HepG2 (cell line): Measurements from ENCODE around the gene ANKRD29. TPM values are rescaled to one million over a fixed set of nuclear protein-coding genes. Genes with fewer than 3 reads are reported as not detected.
A peak's percentile ranks its signal among the peaks of the same experiment; 100 is the strongest.

ENCODE experiments used
- CHD2 ChIP-seq: IDR thresholded peaks from 2 replicates; pipeline ENCODE4 v1.6.1; 2011; ENCODE audit warnings: low read depth, low read length, improper control_type of control experiment
- MED13 ChIP-seq: sonication (generic); formaldehyde crosslinking; IDR thresholded peaks from 2 replicates; pipeline ENCODE4 v1.5.0; 2020; ENCODE audit warnings: missing genetic modification reagents
- TEF ChIP-seq: sonication (generic); formaldehyde crosslinking; IDR thresholded peaks from 2 replicates; pipeline ENCODE4 v1.5.0; 2020; ENCODE audit warnings: missing genetic modification reagents
- ZBTB46 ChIP-seq: sonication (generic); formaldehyde crosslinking; IDR thresholded peaks from 2 replicates; pipeline ENCODE4 v1.4.0; 2020; ENCODE audit warnings: mild to moderate bottlenecking, missing genetic modification reagents, borderline replicate concordance
- ZBTB7B ChIP-seq: sonication (generic); formaldehyde crosslinking; IDR thresholded peaks from 2 replicates; pipeline ENCODE4 v1.4.0; 2020; ENCODE audit warnings: missing genetic modification reagents
- ZFAT ChIP-seq: sonication (generic); formaldehyde crosslinking; conservative IDR thresholded peaks from 2 replicates; pipeline ENCODE4 v1.8.1; 2023; ENCODE audit warnings: missing genetic modification reagents, inconsistent platforms
- ZNF318 ChIP-seq: sonication (generic); formaldehyde crosslinking; IDR thresholded peaks from 2 replicates; pipeline ENCODE4 v1.4.0; 2020; ENCODE audit warnings: mild to moderate bottlenecking, missing genetic modification reagents
- ZNF552 ChIP-seq: sonication (generic); formaldehyde crosslinking; IDR thresholded peaks from 2 replicates; pipeline ENCODE4 v1.9.0; 2022; ENCODE audit warnings: missing genetic modification reagents, mild to moderate bottlenecking, borderline replicate concordance
- ZNF562 ChIP-seq: sonication (generic); formaldehyde crosslinking; IDR thresholded peaks from 2 replicates; pipeline ENCODE4 v1.8.0; 2022; ENCODE audit warnings: missing genetic modification reagents, borderline replicate concordance
- ZNF589 ChIP-seq: sonication (generic); formaldehyde crosslinking; conservative IDR thresholded peaks from 2 replicates; pipeline ENCODE4 v1.8.0; 2022; ENCODE audit warnings: mild to moderate bottlenecking, moderate library complexity, missing genetic modification reagents
- polyA plus RNA-seq, 8 experiments: library from polyadenylated mRNA; depleted of rRNA in 3 of 8; stranded (reverse) in 7 of 8; unstranded in 1 of 8; fragments of >200 nt; fragmentation: Illumina TruSeq in 4 of 8; extraction: Trizol in 4 of 8; gene quantifications; 2 replicates each; pipeline versions ENCODE4 v1.2.1 to v1.2.3, GENCODE V29; 2011 to 2016; ENCODE audit warnings: low read depth in 4 of 8, missing spikeins in 1 of 8, mixed read lengths in 1 of 8; ENCODE audit not compliant: insufficient read depth in 1 of 8
- total RNA-seq, 5 experiments: library from RNA; depleted of rRNA; stranded (reverse); fragments of >200 nt; fragmentation: Illumina TruSeq; extraction: Trizol; gene quantifications; 2 replicates each; pipeline ENCODE4 v1.2.3, GENCODE V29; 2016; ENCODE audit warnings: low read depth in 1 of 5
- TF ChIP-seq, protein P1 (sequence below): sonication (generic); formaldehyde crosslinking; IDR thresholded peaks from 2 replicates; pipeline ENCODE4 v1.8.0; 2022; ENCODE audit warnings: mild to moderate bottlenecking, missing genetic modification reagents
- TF ChIP-seq, protein P2 (sequence below): sonication (generic); formaldehyde crosslinking; IDR thresholded peaks from 2 replicates; pipeline ENCODE4 v1.8.0; 2022; ENCODE audit warnings: missing genetic modification reagents, mild to moderate bottlenecking, borderline replicate concordance

Gene ANKRD29
- total and polyA plus RNA-seq, 2 of the 13 experiments (the other 11 are each of a cell fraction or from before 2014, with no cell fraction given), result not detected

- TF ChIP-seq MED13 (CRISPR knock-in tag), result peak; percentile 61; the same call in 1 of the 2 replicates
- TF ChIP-seq, protein P1, sequence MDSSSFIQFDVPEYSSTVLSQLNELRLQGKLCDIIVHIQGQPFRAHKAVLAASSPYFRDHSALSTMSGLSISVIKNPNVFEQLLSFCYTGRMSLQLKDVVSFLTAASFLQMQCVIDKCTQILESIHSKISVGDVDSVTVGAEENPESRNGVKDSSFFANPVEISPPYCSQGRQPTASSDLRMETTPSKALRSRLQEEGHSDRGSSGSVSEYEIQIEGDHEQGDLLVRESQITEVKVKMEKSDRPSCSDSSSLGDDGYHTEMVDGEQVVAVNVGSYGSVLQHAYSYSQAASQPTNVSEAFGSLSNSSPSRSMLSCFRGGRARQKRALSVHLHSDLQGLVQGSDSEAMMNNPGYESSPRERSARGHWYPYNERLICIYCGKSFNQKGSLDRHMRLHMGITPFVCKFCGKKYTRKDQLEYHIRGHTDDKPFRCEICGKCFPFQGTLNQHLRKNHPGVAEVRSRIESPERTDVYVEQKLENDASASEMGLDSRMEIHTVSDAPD, result peak; percentile 92
- peak; percentile 98 for TF ChIP-seq ZBTB7B
- no peak for TF ChIP-seq ZNF318 (CRISPR knock-in tag)
- no peak for TF ChIP-seq ZFAT (CRISPR knock-in tag)
- TF ChIP-seq CHD2, result 0 out of 2 replicates have a peak, but pooled peaks have one; percentile 29
- TF ChIP-seq, protein P2, sequence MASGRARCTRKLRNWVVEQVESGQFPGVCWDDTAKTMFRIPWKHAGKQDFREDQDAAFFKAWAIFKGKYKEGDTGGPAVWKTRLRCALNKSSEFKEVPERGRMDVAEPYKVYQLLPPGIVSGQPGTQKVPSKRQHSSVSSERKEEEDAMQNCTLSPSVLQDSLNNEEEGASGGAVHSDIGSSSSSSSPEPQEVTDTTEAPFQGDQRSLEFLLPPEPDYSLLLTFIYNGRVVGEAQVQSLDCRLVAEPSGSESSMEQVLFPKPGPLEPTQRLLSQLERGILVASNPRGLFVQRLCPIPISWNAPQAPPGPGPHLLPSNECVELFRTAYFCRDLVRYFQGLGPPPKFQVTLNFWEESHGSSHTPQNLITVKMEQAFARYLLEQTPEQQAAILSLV (CRISPR knock-in tag), result 0 out of 2 replicates have a peak, but pooled peaks have one; percentile 57
- no peak for TF ChIP-seq ZNF552 (CRISPR knock-in tag)
- TF ChIP-seq ZNF562, result no peak
- no peak for TF ChIP-seq ZBTB46 (CRISPR knock-in tag)
- TF ChIP-seq TEF, result no peak
- no peak for TF ChIP-seq ZNF589
Measured at GRCh38 chr18:23556145-23556780, 106.4 kb downstream of the ANKRD29 start (continued).
